Ecto neural progenitor cell (in vitro differentiated cells): Measurements from ENCODE around the gene DMRT3.
A peak's percentile ranks its signal among the peaks of the same experiment; 100 is the strongest.

Experiments
- DNase-seq: peaks from one replicate; pipeline ENCODE4 v3.0.0-alpha.2; 2018; ENCODE audit warnings: low spot score

DMRT3 gene

DNA sequence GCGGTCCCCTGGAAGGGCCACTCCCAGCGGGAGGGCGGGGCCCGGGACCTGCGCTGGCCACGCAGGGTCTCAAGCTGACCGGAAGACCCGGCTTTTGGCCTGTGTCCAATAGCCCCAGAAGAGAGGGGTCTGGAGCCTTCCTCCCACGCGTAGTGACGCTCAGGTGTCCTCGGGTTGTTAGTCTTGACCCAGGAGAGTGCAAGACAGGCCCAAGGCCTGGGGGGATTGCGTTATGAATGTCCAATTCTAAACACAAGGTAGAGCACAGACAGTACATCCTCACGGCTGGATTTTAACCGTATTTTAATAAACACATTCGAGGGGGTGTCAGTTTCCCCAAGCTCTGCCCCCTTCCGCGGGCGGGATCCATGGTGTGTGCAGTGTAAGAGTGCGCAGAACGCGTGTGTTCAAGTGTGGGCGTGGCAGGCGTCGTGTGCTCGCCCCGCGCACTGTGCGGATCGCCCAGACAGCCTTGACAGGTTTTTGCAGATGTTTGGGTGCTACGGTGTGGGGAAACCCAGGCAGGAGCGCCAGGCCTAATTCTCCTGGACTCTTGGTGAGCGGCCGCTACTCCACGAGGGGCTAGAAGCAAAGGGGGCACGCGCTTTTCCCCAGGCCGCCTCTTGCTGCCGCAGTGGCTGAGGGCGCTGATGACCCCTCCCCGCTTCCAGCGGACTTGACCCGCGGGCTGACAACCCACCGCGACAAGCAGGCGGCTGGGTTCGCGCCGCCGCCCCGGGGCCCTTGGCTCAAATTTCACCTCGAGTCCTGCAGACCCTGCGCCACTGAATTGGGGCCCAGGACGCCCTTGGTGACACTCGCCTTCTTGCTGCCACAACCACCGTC, 6.1 kb upstream of the DMRT3 start:
- peak; percentile 80 for DNase-seq

GRCh38 chr9:971901-972500, 4.5 kb upstream of the DMRT3 start:
- peak; percentile 87 for DNase-seq

- DNase-seq: peak; percentile 65
Measured at GRCh38 chr9:972501-973294, 3.8 kb upstream of the DMRT3 start.

- peak; percentile 52 for DNase-seq
Measured at GRCh38 chr9:973295-973834, 3.1 kb upstream of the DMRT3 start.

GRCh38 chr9:974031-974995, 2.1 kb upstream of the DMRT3 start:
- DNase-seq: peak; percentile 52

- peak; percentile 65 for DNase-seq
Measured at GRCh38 chr9:974996-975739, 1.3 kb upstream of the DMRT3 start.

- DNase-seq: no peak
Measured at GRCh38 chr9:975740-976257, 656 bp upstream of the DMRT3 start.

DNA sequence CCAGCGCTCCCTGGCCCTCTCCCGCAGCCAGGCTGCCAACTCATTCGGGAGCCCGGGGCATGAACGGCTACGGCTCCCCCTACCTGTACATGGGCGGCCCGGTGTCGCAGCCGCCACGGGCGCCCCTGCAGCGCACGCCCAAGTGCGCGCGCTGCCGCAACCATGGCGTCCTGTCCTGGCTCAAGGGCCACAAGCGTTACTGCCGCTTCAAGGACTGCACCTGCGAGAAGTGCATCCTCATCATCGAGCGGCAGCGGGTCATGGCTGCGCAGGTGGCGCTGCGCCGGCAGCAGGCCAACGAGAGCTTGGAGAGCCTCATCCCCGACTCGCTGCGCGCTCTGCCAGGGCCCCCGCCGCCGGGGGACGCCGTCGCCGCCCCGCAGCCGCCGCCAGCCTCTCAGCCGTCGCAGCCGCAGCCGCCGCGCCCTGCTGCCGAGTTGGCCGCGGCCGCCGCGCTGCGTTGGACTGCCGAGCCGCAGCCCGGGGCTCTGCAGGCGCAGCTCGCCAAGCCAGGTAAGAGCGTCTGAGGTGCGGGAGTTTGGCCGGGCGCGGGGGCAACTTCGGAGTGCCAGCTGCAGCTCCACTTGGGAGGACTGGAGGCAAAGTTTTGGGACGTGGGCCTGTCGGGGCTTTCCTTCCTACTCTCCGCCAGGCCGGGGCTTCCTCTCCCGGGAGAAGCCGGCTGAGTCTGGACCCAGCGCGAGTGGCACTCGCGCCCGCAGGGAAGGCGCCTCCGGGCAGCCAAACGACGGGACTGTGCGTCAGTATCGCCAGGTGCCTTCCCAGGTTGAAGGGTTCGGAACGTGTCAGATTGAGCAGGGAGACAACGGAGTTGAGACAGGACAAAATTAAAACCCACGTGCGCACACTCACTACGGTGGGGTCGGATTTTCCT, 735 bp downstream of the DMRT3 start:
- peak; percentile 69 for DNase-seq

- DNase-seq: no peak
Measured at GRCh38 chr9:977838-978830, 1.7 kb downstream of the DMRT3 start.

GRCh38 chr9:979983-980382, 3.5 kb downstream of the DMRT3 start:
- no peak for DNase-seq

DNA sequence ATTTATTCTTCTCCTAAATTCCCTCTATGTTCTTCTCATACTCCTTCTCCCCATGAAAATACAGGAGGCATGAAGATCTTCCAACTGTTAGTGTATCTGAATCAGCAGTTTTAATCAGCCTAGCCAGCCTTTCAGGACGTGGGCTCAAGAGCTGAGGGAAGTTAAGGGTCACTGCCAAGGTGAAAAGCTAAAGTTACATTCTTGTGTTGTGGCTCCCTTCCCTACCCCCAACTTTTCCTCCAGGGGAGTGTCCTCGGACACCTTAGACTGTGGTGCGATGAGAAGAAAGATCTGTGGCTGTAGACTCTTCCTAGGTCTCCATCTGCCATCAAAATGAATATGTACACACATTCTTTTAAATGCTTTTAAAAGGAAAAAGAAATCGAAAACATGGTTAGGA, 4.2 kb downstream of the DMRT3 start:
- no peak for DNase-seq

GRCh38 chr9:981491-981898, 5.0 kb downstream of the DMRT3 start:
- peak; percentile 60 for DNase-seq

GRCh38 chr9:982394-983230, 6.2 kb downstream of the DMRT3 start:
- no peak for DNase-seq

GRCh38 chr9:994005-994404, 17.6 kb downstream of the DMRT3 start:
- DNase-seq: no peak

GRCh38 chr9:995192-995591, 18.7 kb downstream of the DMRT3 start:
- DNase-seq: no peak

DNA sequence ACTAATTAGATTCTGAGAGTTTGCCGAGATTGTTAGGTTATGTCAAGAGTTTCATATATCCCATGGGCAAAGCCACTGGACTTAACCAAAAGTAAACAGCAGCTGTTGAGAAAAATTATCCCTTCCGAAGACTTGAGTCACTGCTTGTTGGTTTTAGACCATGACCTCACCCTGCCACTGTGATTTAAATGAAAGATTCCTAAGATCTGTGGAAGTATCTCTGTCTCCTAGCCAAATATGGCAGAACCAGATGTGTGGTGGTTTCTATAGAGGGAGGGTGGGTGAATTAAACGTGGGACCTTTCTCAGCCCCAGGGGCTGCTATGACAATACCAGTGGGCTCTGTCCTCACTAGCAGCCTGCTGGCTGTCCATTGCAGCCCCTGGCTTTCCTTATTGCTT, 19.3 kb downstream of the DMRT3 start:
- no peak for DNase-seq
